A549 (cell line): ENCODE data around the gene CLRN1.

Source experiments
- CBX2 ChIP-seq: fragments of 200-600 bp; sonication (generic); IDR thresholded peaks from 2 replicates; pipeline ENCODE4 v1.6.1; 2016; ENCODE audit warnings: low read depth, mild to moderate bottlenecking, borderline replicate concordance
- CHD2 ChIP-seq: fragments of 150-350 bp; IDR thresholded peaks from 2 replicates; pipeline ENCODE4 v1.6.1; 2014; ENCODE audit warnings: low read length; ENCODE audit not compliant: partially characterized antibody
- HOXA7 ChIP-seq: fragments of 250-450 bp; sonication (Bioruptor Pico); IDR thresholded peaks from 2 replicates; pipeline ENCODE4 v1.5.0; 2020; ENCODE audit warnings: mild to moderate bottlenecking, moderate library complexity
- MAFK ChIP-seq: fragments of 450-650 bp; IDR thresholded peaks from 2 replicates; pipeline ENCODE4 v1.6.1; 2014; ENCODE audit not compliant: partially characterized antibody
- MAZ ChIP-seq: fragments of 150-350 bp; IDR thresholded peaks from 2 replicates; pipeline ENCODE4 v1.6.1; 2014; ENCODE audit warnings: antibody characterized with exemption, low read depth, low read length, borderline replicate concordance
- NR3C1 ChIP-seq: fragments of >200 bp; sonication (Bioruptor Twin); formaldehyde crosslinking; IDR thresholded peaks from 3 replicates; pipeline ENCODE4 v1.6.1; 2017
- POLR2A ChIP-seq: IDR thresholded peaks from 2 replicates; pipeline ENCODE4 v1.6.1; 2012; ENCODE audit warnings: mild to moderate bottlenecking, low read length
- REST ChIP-seq: fragments of 200-600 bp; sonication (generic); IDR thresholded peaks from 2 replicates; pipeline ENCODE4 v1.6.1; 2016; ENCODE audit warnings: antibody characterized with exemption, mild to moderate bottlenecking, moderate library complexity
- ZC3H11A ChIP-seq: fragments of 450-650 bp; IDR thresholded peaks from 2 replicates; pipeline ENCODE4 v1.6.1; 2014; ENCODE audit warnings: antibody characterized with exemption, mild to moderate bottlenecking

GRCh38 chr3:151011427-151011826 lies 38.9 kb upstream of the CLRN1 start:
- TF ChIP-seq REST (no peak), ZC3H11A (no peak), HOXA7 (CRISPR knock-in tag) (no peak), POLR2A (no peak), NR3C1 (no peak), MAZ (no peak), MAFK (no peak), CBX2 (no peak), CHD2 (no peak)
